ENCODE results near the gene LIMS3.
"Not testable (repeated sequence)": the region's sequence is repeated elsewhere in the genome, so short reads cannot be mapped to it uniquely, and the experiment has no call there.

The LIMS3 gene, protein sequence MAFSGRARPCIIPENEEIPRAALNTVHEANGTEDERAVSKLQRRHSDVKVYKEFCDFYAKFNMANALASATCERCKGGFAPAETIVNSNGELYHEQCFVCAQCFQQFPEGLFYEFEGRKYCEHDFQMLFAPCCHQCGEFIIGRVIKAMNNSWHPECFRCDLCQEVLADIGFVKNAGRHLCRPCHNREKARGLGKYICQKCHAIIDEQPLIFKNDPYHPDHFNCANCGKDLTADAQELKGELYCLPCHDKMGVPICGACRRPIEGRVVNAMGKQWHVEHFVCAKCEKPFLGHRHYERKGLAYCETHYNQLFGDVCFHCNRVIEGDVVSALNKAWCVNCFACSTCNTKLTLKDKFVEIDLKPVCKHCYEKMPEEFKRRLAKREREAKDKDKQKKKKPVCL

DNA sequence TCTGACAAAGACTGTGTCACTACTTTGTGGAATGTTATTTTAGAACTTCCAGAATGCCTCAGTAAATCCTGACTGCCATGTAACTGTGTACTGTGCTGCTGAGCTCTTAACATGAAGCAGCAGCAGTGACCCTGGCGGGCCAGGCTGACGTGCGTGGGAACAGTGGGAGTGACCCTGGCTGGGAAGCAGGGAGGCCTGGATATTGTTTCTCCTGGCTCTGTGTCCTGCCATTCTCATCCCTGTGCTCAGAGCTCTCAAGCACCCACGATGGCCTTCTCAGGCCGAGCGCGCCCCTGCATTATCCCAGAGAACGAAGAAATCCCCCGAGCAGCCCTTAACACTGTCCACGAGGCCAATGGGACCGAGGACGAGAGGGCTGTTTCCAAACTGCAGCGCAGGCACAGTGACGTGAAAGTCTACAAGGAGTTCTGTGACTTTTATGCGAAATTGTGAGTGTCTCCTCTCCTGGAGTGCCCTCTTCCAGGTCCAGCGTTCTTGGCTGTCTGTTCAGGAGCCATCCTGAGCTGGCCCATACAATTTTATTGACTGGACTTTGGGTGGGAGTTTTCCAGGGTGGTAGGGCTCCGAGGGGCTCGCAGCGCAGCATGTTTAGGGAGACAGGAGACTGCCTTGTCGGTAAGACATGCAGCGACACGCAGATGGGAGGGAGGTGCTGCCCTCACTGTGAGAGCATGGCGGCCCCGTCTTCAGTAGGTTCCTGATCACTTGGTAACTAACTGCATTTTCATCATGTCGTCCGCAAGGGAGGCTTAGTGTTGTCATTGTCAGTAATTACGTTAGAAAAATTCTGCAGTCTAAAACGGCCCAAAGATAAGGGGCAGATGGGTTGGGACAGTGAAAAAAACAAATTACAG, at the start of gene LIMS3:
LIMS3 (plus strand) TSS at position 227 of the 875 bp plus-strand sequence; CDS start at position 268, 41 bp downstream.
- DNase-seq, result not testable (repeated sequence)

DNA sequence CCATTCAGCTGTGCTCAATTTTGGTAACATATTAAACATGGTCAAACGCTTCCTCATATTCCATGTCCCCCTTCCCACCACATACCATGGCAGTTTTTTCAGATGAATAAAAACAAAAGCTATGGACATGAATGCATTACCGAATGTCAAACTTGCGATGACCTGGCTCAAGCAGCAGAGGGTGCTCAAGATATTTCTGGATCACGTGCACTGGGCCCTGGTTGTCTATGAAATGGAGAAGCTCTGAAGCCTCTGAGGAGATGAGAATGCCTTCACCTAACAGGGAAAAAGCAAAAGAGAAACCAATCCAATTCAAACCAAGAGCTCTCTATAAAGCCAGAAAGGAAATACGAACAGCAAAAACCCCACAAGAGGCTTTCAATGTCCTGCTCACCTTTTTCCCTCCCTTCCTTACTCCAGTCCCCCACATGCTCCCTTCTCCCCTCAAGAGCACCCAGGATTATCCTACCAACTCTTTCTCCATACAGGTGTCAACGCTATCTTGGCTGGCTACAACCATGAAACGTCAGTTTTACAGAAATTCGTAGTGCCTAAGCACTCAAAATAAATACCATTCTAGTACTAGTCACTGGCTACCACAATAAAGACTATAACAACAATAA, 27.2 kb upstream of the LIMS3 start:
- DNase-seq, result not testable (repeated sequence)

DNA sequence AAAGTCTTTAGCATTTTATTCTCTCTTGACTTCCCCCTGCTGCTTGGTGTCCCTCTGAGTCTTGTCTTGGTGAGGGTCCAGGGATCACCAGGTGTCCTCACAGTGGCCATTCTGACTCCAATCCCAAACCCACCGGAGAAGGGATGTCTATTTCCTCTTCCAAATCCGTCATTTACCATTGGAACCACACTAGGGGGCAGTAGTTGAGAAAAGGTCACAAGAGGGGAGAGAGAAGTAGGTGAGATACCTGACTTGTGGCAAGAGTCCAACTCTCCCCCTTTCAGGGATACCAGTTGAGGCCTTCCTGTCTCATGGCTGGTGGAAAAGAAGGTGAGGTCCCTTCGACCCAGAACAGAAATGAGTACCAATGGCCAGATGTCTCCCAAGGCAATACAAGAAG, 21.9 kb upstream of the LIMS3 start:
- not testable (repeated sequence) for DNase-seq

DNA sequence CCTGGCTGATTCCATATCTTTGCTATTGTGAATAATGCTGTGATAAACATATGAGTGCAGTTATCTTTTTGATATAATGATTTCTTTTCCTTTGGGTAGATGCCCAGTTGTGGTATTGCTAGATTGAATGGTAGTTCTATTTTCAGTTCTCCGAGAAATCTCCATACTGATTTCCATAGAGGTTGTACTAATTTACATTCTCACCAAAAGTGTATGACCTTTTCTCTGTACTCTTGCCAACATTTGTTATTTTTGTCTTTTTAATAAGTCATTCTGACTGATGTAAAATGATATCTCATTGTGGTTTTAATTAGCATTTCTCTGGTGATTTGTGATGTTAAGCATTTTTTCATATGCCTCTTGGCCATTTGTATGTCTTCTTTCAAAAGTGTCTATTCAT, 16.4 kb upstream of the LIMS3 start:
- DNase-seq, result not testable (repeated sequence)

DNA sequence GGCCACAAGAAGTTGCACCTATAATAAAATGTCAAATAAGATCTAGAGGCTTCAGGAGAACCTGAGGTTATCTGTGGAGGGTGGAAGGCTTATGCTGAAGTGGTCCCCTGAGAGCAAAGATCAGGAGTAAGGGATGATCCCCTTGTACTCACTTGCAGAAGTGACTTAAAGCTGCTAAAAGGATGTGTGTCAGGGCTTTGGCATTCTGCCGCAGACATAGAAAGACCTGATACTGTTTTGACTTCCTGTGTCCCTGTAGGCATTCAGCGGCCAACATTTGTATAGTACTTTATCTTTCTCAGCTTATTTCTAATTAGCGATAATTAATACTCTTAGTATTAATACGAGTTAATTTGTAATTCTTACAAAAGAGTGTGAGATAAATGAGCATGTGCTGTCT, 10.1 kb upstream of the LIMS3 start:
- not testable (repeated sequence) for DNase-seq

DNA sequence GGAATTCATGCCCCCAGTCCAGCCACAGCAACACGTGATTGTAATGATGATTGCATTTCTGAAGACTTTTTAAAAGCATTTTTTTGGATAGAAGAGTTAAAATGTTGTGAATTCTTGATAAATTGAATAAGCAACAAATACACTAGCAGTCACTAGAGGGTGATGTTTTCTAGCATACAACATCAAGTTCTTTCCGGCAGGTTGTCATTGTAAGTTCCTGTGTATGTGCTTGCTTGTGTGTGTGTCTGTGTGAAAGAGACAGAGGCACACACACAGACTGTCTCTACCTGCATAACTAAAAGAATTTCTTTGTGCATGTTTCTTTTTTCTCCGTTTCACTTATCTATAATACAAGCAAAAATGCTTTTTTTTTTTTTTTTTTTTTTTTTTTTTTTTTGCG, 8.6 kb upstream of the LIMS3 start:
- DNase-seq, result not testable (repeated sequence)

DNA sequence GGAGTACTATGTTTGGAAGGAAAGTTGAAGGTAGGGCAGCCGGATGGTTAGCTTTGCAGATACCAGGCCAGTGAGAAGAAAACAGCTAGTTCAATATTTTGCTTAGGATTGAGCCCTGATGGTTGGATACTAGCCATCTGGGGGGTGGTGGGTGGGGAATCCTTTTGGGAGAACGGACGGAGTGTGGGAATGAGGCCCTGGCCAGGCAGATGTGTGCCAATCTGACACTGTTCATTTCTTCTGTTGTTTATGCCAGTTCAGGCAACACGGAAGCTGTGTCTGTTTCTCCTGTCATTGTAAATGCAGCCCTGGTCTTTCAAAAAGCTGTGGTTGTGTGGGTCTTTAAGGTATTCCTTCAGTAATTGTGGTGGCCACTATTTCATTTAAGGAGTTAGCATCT, 7.5 kb upstream of the LIMS3 start:
- not testable (repeated sequence) for DNase-seq

DNA sequence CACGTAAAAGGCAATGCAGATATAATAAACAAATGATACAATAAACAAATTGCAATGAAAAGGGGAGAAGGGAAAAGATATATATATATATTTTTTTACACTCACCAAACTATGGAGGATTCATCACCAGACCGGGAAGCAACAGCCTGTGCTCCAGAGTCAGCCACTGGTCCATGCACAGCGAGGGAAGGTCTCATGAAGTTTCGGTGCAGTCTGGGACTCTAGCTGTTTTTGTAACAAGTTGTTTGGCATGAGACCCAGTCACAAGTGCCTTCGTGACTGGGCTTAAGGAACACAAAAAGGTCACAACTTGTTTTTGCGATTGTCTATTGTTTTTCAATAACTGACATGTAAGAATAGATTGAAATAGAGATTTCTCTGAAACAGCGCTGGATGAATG, 4.8 kb upstream of the LIMS3 start:
- DNase-seq, result not testable (repeated sequence)

DNA sequence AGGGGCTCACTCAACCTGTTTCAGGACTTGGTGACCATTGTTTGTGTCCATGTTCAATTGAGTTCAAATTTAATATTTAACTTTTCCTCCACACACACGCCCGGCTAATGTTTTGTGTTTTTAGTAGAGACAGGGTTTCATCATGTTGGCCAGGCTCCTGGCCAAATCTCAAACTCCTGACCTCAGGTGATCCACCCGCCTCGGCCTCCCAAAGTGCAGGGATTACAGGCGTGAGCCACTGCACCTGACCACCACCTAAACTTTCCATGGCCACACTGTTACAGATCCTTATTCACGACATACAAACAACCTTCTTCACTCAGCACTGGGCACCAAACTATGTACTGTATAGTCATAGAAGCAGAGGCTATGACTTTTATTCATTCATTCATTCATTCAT, 4.3 kb upstream of the LIMS3 start:
- DNase-seq, result not testable (repeated sequence)

DNA sequence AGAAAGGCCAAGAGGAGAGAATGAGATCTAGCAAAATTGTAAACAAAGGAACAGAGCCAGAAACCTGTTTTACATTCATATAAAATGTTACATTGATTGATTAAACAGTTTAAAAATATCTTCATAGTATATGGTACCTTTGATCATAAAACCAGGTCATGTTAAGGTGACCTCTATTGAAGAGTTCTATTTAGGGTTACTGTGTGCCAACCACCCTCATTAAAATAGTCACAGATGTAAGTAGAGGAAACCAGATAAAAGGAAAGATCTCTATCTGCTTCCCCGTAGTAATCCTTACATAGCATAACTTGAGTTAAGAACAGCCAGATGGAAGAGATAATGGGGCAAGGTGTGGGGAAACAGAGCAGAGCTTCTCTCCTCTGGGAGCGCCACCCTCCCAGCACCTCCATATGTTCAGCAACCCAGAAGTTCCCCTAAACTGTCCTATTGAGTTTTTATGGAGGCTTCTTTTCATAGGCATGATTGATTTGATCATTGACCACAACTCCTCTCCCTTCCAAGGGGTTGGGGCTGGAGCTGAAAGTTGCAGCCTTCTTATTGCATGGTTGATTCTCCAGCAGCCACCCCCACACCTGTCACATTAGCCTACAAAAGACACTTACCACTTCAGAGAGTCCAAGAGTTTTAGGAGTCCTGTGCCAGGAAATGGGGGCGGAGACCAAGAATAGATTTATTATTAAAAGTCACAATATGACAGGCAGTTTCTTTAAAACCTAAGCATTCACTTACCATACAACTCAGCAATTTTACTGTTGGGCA, 3.2 kb upstream of the LIMS3 start:
- DNase-seq, result not testable (repeated sequence)

DNA sequence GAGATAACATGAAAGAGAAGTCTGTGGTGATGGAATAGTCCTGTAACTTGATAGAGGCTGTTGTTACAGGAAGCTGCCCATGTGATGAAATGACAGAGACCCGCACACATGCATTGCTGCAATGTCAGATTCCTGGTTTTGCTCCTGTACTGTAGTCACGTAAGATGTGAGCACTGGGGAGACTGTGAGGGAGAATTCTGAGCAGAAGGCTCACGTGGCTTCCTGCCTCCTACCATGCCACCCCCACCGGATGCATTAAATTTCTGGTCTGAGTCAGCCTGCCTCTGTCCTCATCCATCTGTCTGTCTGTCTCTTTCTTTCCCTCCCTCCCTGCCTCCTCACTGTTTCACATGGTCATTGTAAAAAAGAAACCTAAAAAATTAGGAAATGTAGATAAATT, 2.3 kb upstream of the LIMS3 start:
- DNase-seq, result not testable (repeated sequence)

DNA sequence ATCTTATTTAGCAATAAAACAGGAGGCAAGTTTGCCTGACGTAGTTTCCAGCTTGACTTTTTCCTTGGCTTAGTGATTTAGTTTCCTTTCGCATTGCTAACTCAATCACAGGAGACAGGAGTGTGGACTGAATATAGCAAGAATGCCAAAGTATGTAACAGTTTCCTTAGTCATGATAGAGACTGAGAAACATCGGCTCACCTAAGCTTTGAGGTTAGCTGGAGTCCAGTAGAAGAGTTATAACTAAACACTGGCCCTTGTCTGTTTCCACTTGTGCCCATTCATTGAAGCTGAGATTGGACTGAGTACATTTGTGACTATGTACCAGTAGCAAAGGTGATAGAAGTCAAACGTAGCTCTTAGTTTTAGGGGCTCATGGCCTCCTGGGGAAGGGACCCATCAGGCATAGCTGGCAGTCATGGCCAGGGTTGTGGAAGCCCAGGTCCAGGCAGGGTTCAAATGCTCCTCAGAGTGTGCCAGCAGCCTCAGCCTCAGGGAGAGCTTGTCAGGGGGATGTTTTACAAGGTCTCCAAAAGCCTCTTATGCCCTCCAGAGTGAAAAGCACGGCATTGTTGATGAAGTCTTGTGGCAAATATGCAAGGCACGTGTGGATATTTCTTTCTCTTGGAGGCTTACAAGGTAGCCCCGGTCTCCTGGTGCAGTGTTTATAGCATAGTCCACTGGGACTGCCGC, 573 bp upstream of the LIMS3 start:
- DNase-seq, result not testable (repeated sequence)

DNA sequence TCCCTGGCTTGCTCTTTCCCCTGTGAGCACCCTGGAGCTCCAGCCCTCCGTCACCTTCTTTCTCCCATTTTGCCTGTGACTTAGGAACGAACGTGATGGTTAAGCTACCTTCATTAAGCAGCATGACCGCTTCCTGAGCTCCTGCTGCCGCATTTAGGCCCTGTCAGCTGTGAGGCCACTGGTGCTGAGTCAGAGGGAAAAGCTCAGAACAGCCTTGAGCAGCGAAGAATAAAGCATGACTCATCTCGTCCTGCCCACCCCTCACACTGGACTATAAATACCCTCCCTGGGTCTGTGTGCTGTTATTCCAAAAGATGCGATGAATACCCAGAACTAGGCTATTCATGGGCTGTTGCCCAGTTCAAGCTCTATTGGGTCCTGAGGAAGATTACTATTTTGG, 7.3 kb downstream of the LIMS3 start:
- DNase-seq, result not testable (repeated sequence)

DNA sequence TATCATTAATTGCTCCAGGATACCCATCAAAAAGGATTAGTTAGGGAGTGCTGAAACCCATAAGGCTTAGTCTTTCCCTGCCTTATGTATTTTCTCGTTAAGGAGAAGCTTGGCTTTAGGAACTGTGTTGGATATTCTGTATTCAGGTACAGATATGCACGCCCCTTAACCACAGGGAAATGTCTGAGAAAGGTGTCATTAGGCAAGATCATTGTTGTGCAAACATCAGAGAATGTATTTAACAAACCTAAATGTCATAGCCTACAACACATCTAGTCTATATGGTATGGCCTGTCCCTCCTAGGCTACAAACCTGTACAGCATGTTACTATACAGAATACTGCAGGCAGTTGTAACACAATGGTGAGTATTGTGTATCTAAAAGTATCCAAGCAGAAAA, 10.1 kb downstream of the LIMS3 start:
- DNase-seq, result not testable (repeated sequence)

DNA sequence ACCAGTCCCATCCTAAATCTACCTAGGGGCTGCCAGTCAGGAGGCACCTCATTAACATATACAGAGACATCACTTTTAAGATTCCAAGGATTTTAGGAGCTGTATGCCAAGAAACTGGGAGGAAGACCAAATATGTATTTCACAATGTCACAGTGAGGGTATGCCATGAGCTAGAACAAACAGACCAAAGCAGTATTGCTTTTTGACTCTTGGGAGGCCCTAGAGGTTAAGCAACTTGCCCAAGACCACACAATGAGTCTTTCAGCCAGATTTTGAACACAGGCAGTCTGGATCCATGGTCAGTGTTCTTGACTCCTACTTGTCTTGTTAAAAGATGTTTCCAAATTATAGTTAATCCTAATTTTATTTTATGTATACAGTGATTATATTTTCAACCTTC, 12.3 kb downstream of the LIMS3 start:
- DNase-seq, result not testable (repeated sequence)

DNA sequence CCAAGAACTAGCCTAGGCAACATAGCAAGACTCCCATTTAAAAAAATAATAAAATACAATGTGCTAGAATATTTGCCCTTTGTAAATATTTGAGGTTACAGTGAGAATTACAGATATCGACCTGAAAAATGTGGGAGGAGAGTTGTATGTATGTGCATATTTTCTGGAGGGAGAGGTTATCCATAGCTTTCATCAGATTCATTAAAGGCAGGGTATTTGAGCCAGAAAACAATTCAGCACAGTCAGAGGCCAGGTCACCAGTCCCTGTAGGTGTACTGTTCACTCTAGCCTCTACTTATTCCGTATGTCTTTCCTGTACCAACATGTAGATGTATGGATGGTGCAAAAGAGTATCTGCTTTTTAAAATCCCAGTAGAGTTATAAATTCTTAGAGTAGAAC, 15.4 kb downstream of the LIMS3 start:
- DNase-seq, result not testable (repeated sequence)

DNA sequence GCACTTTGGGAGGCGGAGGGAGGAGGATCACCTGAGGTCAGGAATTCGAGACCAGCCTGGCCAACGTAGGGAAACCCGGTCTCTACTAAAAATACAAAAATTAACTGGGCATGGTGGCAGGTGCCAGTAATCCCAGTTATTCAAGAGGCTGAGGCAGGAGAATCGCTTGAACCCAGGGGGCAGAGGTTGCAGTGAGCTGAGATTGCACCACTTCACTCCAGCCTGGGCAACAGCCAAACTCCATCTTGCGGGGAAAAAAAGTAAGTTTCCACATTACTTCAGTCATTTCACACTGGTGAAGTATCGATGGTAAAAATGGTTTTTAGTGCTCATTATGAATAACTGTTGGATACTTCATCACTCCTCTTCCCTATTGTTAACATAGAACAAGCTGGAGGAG, 16.1 kb downstream of the LIMS3 start:
- DNase-seq, result not testable (repeated sequence)

DNA sequence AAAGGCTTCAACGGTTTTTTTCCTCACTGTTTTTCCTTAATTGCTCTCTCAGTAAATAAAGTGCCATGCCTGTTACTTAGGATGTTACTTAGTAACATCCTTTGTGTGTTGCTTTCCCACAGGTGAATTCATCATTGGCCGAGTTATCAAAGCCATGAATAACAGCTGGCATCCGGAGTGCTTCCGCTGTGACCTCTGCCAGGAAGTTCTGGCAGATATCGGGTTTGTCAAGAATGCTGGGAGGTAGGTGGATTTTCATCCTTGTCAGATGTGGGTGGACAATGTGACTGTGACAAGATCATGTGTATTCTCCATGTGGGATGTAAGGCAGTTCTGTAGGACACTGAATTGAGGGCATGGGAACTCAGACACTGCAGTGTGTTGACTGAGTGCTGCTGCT, 17.3 kb downstream of the LIMS3 start:
- not testable (repeated sequence) for DNase-seq

DNA sequence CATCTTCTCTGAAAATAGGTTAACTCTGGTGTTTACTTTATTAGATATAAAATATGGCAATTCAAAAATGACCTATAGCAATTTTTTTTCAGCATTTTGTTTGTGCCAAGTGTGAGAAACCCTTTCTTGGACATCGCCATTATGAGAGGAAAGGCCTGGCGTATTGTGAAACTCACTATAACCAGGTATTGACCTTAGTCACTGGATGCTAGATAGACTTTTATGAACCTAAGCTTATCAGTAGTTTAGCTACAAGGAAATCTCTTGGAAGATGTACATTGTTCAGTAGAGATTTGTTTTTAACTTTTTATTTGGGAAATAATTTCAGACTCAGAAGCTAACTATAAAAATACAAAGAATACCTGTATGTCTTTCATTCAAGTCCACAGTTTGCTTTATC, 21.7 kb downstream of the LIMS3 start:
- DNase-seq, result not testable (repeated sequence)

DNA sequence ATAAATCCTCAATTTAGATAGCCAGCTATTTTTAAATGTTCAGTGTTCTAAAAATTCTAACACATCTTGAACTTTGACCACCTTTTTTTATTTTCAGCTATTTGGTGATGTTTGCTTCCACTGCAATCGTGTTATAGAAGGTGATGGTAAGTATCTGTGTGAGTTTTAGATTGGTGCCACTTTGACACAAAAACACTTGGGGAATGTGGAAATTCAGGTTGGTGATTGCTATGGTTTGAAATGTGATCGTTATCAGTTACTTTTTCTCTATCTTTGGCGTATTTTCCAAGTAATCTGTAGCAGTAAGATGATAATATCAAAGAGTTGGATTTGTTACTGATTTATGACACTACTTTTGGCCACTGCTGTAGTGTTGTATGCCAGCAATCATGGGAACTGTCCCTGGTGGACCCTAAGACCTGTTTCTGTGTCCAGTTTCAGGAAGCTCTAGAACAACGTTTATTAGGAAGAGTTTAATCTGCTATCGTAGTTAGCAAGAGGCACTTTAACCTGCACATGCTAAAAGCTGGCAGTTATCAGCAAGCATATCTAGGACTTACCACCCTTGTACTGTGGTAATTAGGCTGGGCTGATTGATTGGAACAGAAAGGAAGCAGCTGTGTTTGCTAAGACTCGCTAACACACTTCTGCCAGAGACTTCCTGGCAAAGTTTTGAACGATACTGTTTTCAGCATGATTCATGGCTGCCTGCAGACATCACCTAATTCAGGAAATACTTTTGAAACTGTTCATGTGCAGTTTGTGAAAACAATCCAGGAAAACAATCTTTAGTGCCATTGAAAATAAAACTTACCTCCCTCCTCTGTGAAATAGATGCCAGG, 23.3 kb downstream of the LIMS3 start:
- DNase-seq, result not testable (repeated sequence)

DNA sequence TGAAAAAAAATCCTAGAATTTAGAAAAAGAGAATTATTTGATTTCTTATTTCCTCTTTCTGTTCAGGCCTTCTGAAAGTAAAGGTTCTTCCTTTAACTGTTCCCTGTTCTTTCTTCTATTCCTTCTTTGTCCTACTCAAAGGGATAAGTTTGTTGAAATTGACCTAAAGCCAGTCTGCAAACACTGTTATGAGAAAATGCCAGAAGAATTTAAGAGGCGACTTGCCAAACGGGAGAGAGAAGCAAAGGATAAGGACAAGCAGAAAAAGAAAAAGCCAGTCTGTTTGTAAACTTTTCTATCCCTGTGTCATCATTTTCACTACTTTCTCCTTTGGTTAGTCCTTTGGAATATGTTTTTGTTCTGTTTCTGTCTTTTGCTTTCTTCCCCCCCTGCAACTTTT, 26.0 kb downstream of the LIMS3 start:
- DNase-seq, result not testable (repeated sequence)
